ENCODE measurements around the gene AGTPBP1.
A peak's percentile ranks its signal among the peaks of the same experiment; 100 is the strongest.

The AGTPBP1 gene

GRCh38 chr9:85534340-85534739, 207.4 kb downstream of the AGTPBP1 start:
- no peak for DNase-seq (ENCODE audit: low read depth)

- no peak for DNase-seq (ENCODE audit: low read depth)
Measured at GRCh38 chr9:85533538-85533937, 208.2 kb downstream of the AGTPBP1 start.

- no peak for DNase-seq (ENCODE audit: low read depth)
Measured at GRCh38 chr9:85530721-85531120, 211.0 kb downstream of the AGTPBP1 start.

GRCh38 chr9:85528607-85529006, 213.1 kb downstream of the AGTPBP1 start:
- DNase-seq (ENCODE audit: low read depth): no peak

- DNase-seq (ENCODE audit: low read depth): no peak
Measured at GRCh38 chr9:85528142-85528541, 213.6 kb downstream of the AGTPBP1 start.

- no peak for DNase-seq (ENCODE audit: low read depth)
Measured at GRCh38 chr9:85527331-85528020, 214.3 kb downstream of the AGTPBP1 start.

GRCh38 chr9:85524531-85524930, 217.2 kb downstream of the AGTPBP1 start:
- no peak for DNase-seq (ENCODE audit: low read depth)

GRCh38 chr9:85523202-85523601, 218.6 kb downstream of the AGTPBP1 start:
- no peak for DNase-seq (ENCODE audit: low read depth)

GRCh38 chr9:85522459-85523092, 219.2 kb downstream of the AGTPBP1 start:
- peak; percentile 48 for DNase-seq (ENCODE audit: low read depth)

GRCh38 chr9:85521371-85522197, 220.2 kb downstream of the AGTPBP1 start:
- DNase-seq (ENCODE audit: low read depth): peak; percentile 69

- no peak for DNase-seq (ENCODE audit: low read depth)
Measured at GRCh38 chr9:85516976-85517637, 224.6 kb downstream of the AGTPBP1 start.

GRCh38 chr9:85516455-85516854, 225.3 kb downstream of the AGTPBP1 start:
- DNase-seq (ENCODE audit: low read depth): no peak

GRCh38 chr9:85515021-85515420, 226.7 kb downstream of the AGTPBP1 start:
- DNase-seq (ENCODE audit: low read depth): no peak

- no peak for DNase-seq (ENCODE audit: low read depth)
Measured at GRCh38 chr9:85514256-85514655, 227.5 kb downstream of the AGTPBP1 start.

- no peak for DNase-seq (ENCODE audit: low read depth)
Measured at GRCh38 chr9:85511746-85512145, 230.0 kb downstream of the AGTPBP1 start.

GRCh38 chr9:85510830-85511504, 230.8 kb downstream of the AGTPBP1 start:
- DNase-seq (ENCODE audit: low read depth): no peak

GRCh38 chr9:85508616-85509015, 233.1 kb downstream of the AGTPBP1 start:
- DNase-seq (ENCODE audit: low read depth): no peak

- no peak for DNase-seq (ENCODE audit: low read depth)
Measured at GRCh38 chr9:85505612-85506011, 236.1 kb downstream of the AGTPBP1 start.

GRCh38 chr9:85502815-85503655, 238.7 kb downstream of the AGTPBP1 start:
- DNase-seq (ENCODE audit: low read depth): no peak

- no peak for DNase-seq (ENCODE audit: low read depth)
Measured at GRCh38 chr9:85501882-85502281, 239.9 kb downstream of the AGTPBP1 start.

GRCh38 chr9:85501456-85501855, 240.3 kb downstream of the AGTPBP1 start:
- DNase-seq (ENCODE audit: low read depth): no peak
